HepG2 (cell line): ENCODE data around the gene MTHFD2L. TPM values are rescaled to one million over a fixed set of nuclear protein-coding genes. Genes with fewer than 3 reads are reported as not detected.

ENCODE experiments used
- ATAC-seq: fragments of 200-7000 bp; cut with Tn5 transposase; 3 replicates; pipeline ENCODE4 v1.9.1; 2020; ENCODE audit warnings: mild to moderate bottlenecking, moderate library complexity
- BruUV-seq: library from RNA; stranded (reverse); fragments of 400-500 nt; replicated peaks from 2 replicates; lab custom pipeline; 2021; lab: Mats Ljungman, UMichigan
- CTCF ChIA-PET: fragments of 300-600 bp; formaldehyde crosslinking; extraction: SDS; loops from one replicate; lab custom pipeline; 2021; ENCODE audit warnings: low total read pairs, inconsistent platforms, low intra/inter-chr PET ratio; lab: Yijun Ruan, JAX
- POLR2A ChIA-PET: fragments of 350-600 bp; sonication (Branson Sonifier 250); formaldehyde crosslinking; loops from one replicate; lab custom pipeline; 2020; ENCODE audit warnings: antibody characterized with exemption, inconsistent platforms; lab: Yijun Ruan, JAX
- DNase-seq: peaks from one replicate; pipeline ENCODE4 v3.0.0-alpha.2; 2015; ENCODE audit warnings: low spot score
- FAIRE-seq: peaks from 3 replicates; lab custom pipeline; 2011; peaks lifted over from hg19 to GRCh38; lab: Jason Lieb, UNC
- H2AFZ ChIP-seq: one replicate; pipeline ENCODE4 v1.6.1; 2011; ENCODE audit warnings: low read length, inconsistent platforms
- H3K27ac ChIP-seq: fragments of 300-600 bp; 3 replicates; pipeline ENCODE4 v1.8.0; 2011; ENCODE audit warnings: mixed run types, mild to moderate bottlenecking, mixed read lengths, low read length, inconsistent platforms; ENCODE audit not compliant: insufficient read depth; ENCODE audit errors: extremely low read length
- H3K27me3 ChIP-seq, 2 experiments: fragments of 200-600 bp in 1 of 2; 2 replicates in 1 of 2; 3 replicates in 1 of 2; pipeline versions ENCODE4 v1.6.0 to v1.8.0; 2011; ENCODE audit warnings: low read length in 2 of 2, mild to moderate bottlenecking in 2 of 2, moderate library complexity in 2 of 2, inconsistent platforms in 1 of 2; ENCODE audit not compliant: insufficient read depth in 2 of 2, control insufficient read depth in 1 of 2
- H3K36me3 ChIP-seq, 2 experiments: fragments of 200-600 bp in 1 of 2; replicated peaks in 1 of 2; 2 replicates in 1 of 2; 3 replicates in 1 of 2; pipeline versions ENCODE4 v1.5.1 to v1.8.0; 2011; ENCODE audit warnings: low read length in 2 of 2, inconsistent platforms in 1 of 2; ENCODE audit not compliant: insufficient read depth in 2 of 2, control insufficient read depth in 1 of 2
- H3K4me1 ChIP-seq: 2 replicates; pipeline ENCODE4 v1.5.1; 2012; ENCODE audit warnings: low read length, inconsistent platforms; ENCODE audit not compliant: insufficient read depth
- H3K4me2 ChIP-seq: 2 replicates; pipeline ENCODE4 v1.6.0; 2011; ENCODE audit warnings: low read depth, low read length, inconsistent platforms
- H3K4me3 ChIP-seq, 3 experiments: fragments of 200-600 bp in 1 of 3; sonication (generic), shearing (Covaris generic) in 1 of 3; replicated peaks in 1 of 3; 2 replicates each; pipeline ENCODE4 v1.5.1; 2011 to 2016; ENCODE audit warnings: low read length in 3 of 3, inconsistent platforms in 2 of 3, low read depth in 2 of 3, mild to moderate bottlenecking in 2 of 3, control low read depth in 1 of 3, mixed read lengths in 1 of 3; ENCODE audit not compliant: insufficient read depth in 1 of 3
- H3K79me2 ChIP-seq: one replicate; pipeline ENCODE4 v1.6.1; 2011; ENCODE audit warnings: low read length, inconsistent platforms; ENCODE audit not compliant: insufficient read depth
- H3K9ac ChIP-seq: 2 replicates; pipeline ENCODE4 v1.6.0; 2011; ENCODE audit warnings: mild to moderate bottlenecking, low read depth, low read length, inconsistent platforms; ENCODE audit not compliant: insufficient read depth
- H3K9me3 ChIP-seq: 2 replicates; pipeline ENCODE4 v1.5.1; 2012; ENCODE audit warnings: mild to moderate bottlenecking, low read length
- H4K20me1 ChIP-seq: 2 replicates; pipeline ENCODE4 v1.6.0; 2011; ENCODE audit warnings: inconsistent platforms, mild to moderate bottlenecking, low read length, moderate library complexity; ENCODE audit not compliant: insufficient read depth
- ELF4 ChIP-seq: sonication (generic); formaldehyde crosslinking; IDR thresholded peaks from 2 replicates; pipeline ENCODE4 v1.5.0; 2020; ENCODE audit warnings: missing genetic modification reagents, mild to moderate bottlenecking, moderate library complexity, borderline replicate concordance
- FOXK2 ChIP-seq: fragments of 450-650 bp; IDR thresholded peaks from 2 replicates; pipeline ENCODE4 v1.6.1; 2016
- MBD4 ChIP-seq: IDR thresholded peaks from 2 replicates; pipeline ENCODE4 v1.6.1; 2012; ENCODE audit warnings: low read length, inconsistent platforms, borderline replicate concordance
- MEIS1 ChIP-seq: sonication (generic); formaldehyde crosslinking; IDR thresholded peaks from 2 replicates; pipeline ENCODE4 v1.9.0; 2021; ENCODE audit warnings: mild to moderate bottlenecking, missing genetic modification reagents, moderate library complexity, borderline replicate concordance
- MYNN ChIP-seq: sonication (generic); formaldehyde crosslinking; IDR thresholded peaks from 2 replicates; pipeline ENCODE4 v1.4.0; 2020; ENCODE audit warnings: mild to moderate bottlenecking, low read depth, missing genetic modification reagents
- RBM22 ChIP-seq: fragments of 200-400 bp; formaldehyde crosslinking; optimal IDR thresholded peaks from 2 replicates; pipeline ENCODE3; 2017; ENCODE audit warnings: mild to moderate bottlenecking, low read length, moderate library complexity
- THYN1 ChIP-seq: sonication (generic); formaldehyde crosslinking; IDR thresholded peaks from 2 replicates; pipeline ENCODE4 v1.8.1; 2023; ENCODE audit warnings: low read depth, mild to moderate bottlenecking, moderate library complexity, missing genetic modification reagents, borderline replicate concordance
- ZMYM2 ChIP-seq: sonication (generic); formaldehyde crosslinking; IDR thresholded peaks from 2 replicates; pipeline ENCODE4 v1.8.0; 2022; ENCODE audit warnings: mild to moderate bottlenecking, missing genetic modification reagents
- ZNF124 ChIP-seq: sonication (generic); formaldehyde crosslinking; IDR thresholded peaks from 2 replicates; pipeline ENCODE4 v1.4.0; 2020; ENCODE audit warnings: missing genetic modification reagents
- ZNF282 ChIP-seq: fragments of 450-650 bp; IDR thresholded peaks from 2 replicates; pipeline ENCODE4 v1.6.1; 2018; ENCODE audit not compliant: partially characterized antibody
- in situ Hi-C: cut with HindIII; loops from 2 replicates; pipeline ENCODE4 v1.10.0; 2017; ENCODE audit warnings: low pct_unique_long_range_greater_than_20kb; ENCODE audit not compliant: extremely low pct_ligation_motif_present
- intact Hi-C: fragments of 100-400 bp; cut with micrococcal nuclease; formaldehyde crosslinking; loops from one replicate; pipeline ENCODE4 v1.10.0; 2022; ENCODE audit not compliant: unreplicated experiment
- polyA plus RNA-seq, 8 experiments: library from polyadenylated mRNA; depleted of rRNA in 3 of 8; stranded (reverse) in 7 of 8; unstranded in 1 of 8; fragments of >200 nt; fragmentation: Illumina TruSeq in 4 of 8; extraction: Trizol in 4 of 8; gene quantifications; 2 replicates each; pipeline versions ENCODE4 v1.2.1 to v1.2.3, GENCODE V29; 2011 to 2016; ENCODE audit warnings: low read depth in 4 of 8, missing spikeins in 1 of 8, mixed read lengths in 1 of 8; ENCODE audit not compliant: insufficient read depth in 1 of 8
- total RNA-seq, 5 experiments: library from RNA; depleted of rRNA; stranded (reverse); fragments of >200 nt; fragmentation: Illumina TruSeq; extraction: Trizol; gene quantifications; 2 replicates each; pipeline ENCODE4 v1.2.3, GENCODE V29; 2016; ENCODE audit warnings: low read depth in 1 of 5
- TF ChIP-seq, protein P1 (sequence below): sonication (generic); formaldehyde crosslinking; IDR thresholded peaks from 2 replicates; pipeline ENCODE4 v1.4.0; 2020; ENCODE audit warnings: missing genetic modification reagents
- TF ChIP-seq, protein P2 (sequence below): sonication (generic); formaldehyde crosslinking; IDR thresholded peaks from 2 replicates; pipeline ENCODE4 v1.4.0; 2020; ENCODE audit warnings: missing genetic modification reagents, borderline replicate concordance

MTHFD2L gene
- total and polyA plus RNA-seq, 2 of the 13 experiments (the other 11 are each of a cell fraction or from before 2014, with no cell fraction given) = 10.5 to 14.9 TPM

DNA sequence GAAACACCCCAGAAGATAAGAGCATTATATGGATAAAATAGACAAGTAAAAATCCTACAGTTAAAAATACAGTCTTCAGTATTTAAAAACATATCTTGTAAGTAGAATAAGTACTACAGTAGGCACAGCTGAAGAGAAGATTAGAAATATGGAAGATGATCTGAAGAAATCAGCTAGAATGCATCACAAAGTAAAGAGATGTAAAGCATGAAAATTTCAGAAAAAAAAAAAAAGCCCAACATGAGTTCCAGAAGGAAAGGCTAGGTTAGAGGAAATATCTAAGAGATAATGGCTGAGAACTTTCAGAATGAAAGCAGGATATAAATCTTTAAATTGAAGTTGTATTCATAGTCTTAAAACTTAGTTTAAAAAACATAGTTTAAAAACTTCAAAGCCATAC lies 171.4 kb downstream of the MTHFD2L start:
- ChIA-PET POLR2A (no interaction called here), CTCF (no interaction called here)
- FAIRE-seq (no peak), ATAC-seq (no peak), DNase-seq (no peak)
- H3K4me1 ChIP-seq = no peaks in the 10 kb centered on the region
- H3K79me2 ChIP-seq = no peaks in the 10 kb centered on the region
- TF ChIP-seq, protein P1, sequence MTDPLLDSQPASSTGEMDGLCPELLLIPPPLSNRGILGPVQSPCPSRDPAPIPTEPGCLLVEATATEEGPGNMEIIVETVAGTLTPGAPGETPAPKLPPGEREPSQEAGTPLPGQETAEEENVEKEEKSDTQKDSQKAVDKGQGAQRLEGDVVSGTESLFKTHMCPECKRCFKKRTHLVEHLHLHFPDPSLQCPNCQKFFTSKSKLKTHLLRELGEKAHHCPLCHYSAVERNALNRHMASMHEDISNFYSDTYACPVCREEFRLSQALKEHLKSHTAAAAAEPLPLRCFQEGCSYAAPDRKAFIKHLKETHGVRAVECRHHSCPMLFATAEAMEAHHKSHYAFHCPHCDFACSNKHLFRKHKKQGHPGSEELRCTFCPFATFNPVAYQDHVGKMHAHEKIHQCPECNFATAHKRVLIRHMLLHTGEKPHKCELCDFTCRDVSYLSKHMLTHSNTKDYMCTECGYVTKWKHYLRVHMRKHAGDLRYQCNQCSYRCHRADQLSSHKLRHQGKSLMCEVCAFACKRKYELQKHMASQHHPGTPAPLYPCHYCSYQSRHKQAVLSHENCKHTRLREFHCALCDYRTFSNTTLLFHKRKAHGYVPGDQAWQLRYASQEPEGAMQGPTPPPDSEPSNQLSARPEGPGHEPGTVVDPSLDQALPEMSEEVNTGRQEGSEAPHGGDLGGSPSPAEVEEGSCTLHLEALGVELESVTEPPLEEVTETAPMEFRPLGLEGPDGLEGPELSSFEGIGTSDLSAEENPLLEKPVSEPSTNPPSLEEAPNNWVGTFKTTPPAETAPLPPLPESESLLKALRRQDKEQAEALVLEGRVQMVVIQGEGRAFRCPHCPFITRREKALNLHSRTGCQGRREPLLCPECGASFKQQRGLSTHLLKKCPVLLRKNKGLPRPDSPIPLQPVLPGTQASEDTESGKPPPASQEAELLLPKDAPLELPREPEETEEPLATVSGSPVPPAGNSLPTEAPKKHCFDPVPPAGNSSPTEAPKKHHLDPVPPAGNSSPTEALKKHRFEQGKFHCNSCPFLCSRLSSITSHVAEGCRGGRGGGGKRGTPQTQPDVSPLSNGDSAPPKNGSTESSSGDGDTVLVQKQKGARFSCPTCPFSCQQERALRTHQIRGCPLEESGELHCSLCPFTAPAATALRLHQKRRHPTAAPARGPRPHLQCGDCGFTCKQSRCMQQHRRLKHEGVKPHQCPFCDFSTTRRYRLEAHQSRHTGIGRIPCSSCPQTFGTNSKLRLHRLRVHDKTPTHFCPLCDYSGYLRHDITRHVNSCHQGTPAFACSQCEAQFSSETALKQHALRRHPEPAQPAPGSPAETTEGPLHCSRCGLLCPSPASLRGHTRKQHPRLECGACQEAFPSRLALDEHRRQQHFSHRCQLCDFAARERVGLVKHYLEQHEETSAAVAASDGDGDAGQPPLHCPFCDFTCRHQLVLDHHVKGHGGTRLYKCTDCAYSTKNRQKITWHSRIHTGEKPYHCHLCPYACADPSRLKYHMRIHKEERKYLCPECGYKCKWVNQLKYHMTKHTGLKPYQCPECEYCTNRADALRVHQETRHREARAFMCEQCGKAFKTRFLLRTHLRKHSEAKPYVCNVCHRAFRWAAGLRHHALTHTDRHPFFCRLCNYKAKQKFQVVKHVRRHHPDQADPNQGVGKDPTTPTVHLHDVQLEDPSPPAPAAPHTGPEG = no peak
- TF ChIP-seq ZNF124 (CRISPR knock-in tag) (no peak), RBM22 (no peak), MBD4 (no peak), MEIS1 (CRISPR knock-in tag) (no peak), FOXK2 (no peak), ELF4 (CRISPR knock-in tag) (no peak), ZNF282 (no peak), MYNN (no peak), ZMYM2 (CRISPR knock-in tag) (no peak), THYN1 (CRISPR knock-in tag) (no peak)
- TF ChIP-seq, protein P2, sequence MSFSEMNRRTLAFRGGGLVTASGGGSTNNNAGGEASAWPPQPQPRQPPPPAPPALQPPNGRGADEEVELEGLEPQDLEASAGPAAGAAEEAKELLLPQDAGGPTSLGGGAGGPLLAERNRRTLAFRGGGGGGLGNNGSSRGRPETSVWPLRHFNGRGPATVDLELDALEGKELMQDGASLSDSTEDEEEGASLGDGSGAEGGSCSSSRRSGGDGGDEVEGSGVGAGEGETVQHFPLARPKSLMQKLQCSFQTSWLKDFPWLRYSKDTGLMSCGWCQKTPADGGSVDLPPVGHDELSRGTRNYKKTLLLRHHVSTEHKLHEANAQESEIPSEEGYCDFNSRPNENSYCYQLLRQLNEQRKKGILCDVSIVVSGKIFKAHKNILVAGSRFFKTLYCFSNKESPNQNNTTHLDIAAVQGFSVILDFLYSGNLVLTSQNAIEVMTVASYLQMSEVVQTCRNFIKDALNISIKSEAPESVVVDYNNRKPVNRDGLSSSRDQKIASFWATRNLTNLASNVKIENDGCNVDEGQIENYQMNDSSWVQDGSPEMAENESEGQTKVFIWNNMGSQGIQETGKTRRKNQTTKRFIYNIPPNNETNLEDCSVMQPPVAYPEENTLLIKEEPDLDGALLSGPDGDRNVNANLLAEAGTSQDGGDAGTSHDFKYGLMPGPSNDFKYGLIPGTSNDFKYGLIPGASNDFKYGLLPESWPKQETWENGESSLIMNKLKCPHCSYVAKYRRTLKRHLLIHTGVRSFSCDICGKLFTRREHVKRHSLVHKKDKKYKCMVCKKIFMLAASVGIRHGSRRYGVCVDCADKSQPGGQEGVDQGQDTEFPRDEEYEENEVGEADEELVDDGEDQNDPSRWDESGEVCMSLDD (CRISPR knock-in tag) = no peak
- H3K9me3 ChIP-seq = no peaks in the 10 kb centered on the region
- no peaks in the 10 kb centered on the region for H3K36me3 ChIP-seq
- no peak overlapping the region for H2AFZ ChIP-seq
- H3K9ac ChIP-seq = no peak overlapping the region
- H3K4me3 ChIP-seq = no peak overlapping the region
- BruUV-seq = no TSS peak
- no peak overlapping the region for H3K27ac ChIP-seq
- H4K20me1 ChIP-seq = no peaks in the 10 kb centered on the region
- intact Hi-C loops = no loop called here
- H3K4me2 ChIP-seq = no peak overlapping the region
- no peaks in the 10 kb centered on the region; a peak in 1 of 5 replicates for H3K27me3 ChIP-seq
- in situ Hi-C loops = no loop called here
